Keratinocyte (primary cell): ENCODE data around the gene TRA2B.

Experiments
- CTCF ChIP-seq, 3 experiments: IDR thresholded peaks in 1 of 3; conservative IDR thresholded peaks in 1 of 3; optimal IDR thresholded peaks in 1 of 3; 2 replicates in 2 of 3; 3 replicates in 1 of 3; pipeline versions ENCODE3 to v1.5.1; 2011; ENCODE audit warnings: low read length in 3 of 3, mild to moderate bottlenecking in 3 of 3, moderate library complexity in 2 of 3, control low read depth in 1 of 3, inconsistent platforms in 1 of 3; ENCODE audit not compliant: insufficient read depth in 2 of 3; ENCODE audit errors: extremely low read depth in 1 of 3
- EZH2 ChIP-seq: IDR thresholded peaks from one replicate; pipeline ENCODE4 v1.6.1; 2012; ENCODE audit warnings: inconsistent platforms, mild to moderate bottlenecking, low read length, moderate library complexity

GRCh38 chr3:185961675-185962232, 23.9 kb upstream of the TRA2B start:
- TF ChIP-seq EZH2 = no peak
- no peak for TF ChIP-seq CTCF (optimal IDR thresholded peaks at IDR 0.05 in 1 of 3, IDR thresholded peaks at IDR 0.05 in 1 of 3, conservative IDR thresholded peaks at IDR 0.05 in 1 of 3; ENCODE audit: extremely low read depth in 1 of 3, insufficient read depth in 2 of 3, low read length in 3 of 3)
